Fibroblast of villous mesenchyme (primary cell): ENCODE results near the gene LAG3. TPM values are rescaled to one million over a fixed set of nuclear protein-coding genes. Genes with fewer than 3 reads are reported as not detected.

Experiments
- DNase-seq: peaks from one replicate; pipeline ENCODE4 v3.0.0-alpha.2; 2010; ENCODE audit warnings: low read depth
- H3K4me3 ChIP-seq: 2 replicates; pipeline ENCODE4 v1.5.1; 2011; ENCODE audit warnings: low read depth, mild to moderate bottlenecking, low read length
- total RNA-seq: library from RNA; depleted of rRNA; stranded (reverse); fragments of >200 nt; gene quantifications from 2 replicates; pipeline ENCODE4 v1.2.3, GENCODE V29; 2012
- TF ChIP-seq, protein P1 (sequence below): IDR thresholded peaks from 2 replicates; pipeline ENCODE4 v1.5.1; 2012; ENCODE audit warnings: low read depth, mild to moderate bottlenecking, low read length; ENCODE audit not compliant: insufficient read depth

Gene LAG3
- total RNA-seq, 1 donor: 0.43 TPM

- peak overlapping the region; percentile 4 for H3K4me3 ChIP-seq
- peak; percentile 85 for DNase-seq
- TF ChIP-seq, protein P1, sequence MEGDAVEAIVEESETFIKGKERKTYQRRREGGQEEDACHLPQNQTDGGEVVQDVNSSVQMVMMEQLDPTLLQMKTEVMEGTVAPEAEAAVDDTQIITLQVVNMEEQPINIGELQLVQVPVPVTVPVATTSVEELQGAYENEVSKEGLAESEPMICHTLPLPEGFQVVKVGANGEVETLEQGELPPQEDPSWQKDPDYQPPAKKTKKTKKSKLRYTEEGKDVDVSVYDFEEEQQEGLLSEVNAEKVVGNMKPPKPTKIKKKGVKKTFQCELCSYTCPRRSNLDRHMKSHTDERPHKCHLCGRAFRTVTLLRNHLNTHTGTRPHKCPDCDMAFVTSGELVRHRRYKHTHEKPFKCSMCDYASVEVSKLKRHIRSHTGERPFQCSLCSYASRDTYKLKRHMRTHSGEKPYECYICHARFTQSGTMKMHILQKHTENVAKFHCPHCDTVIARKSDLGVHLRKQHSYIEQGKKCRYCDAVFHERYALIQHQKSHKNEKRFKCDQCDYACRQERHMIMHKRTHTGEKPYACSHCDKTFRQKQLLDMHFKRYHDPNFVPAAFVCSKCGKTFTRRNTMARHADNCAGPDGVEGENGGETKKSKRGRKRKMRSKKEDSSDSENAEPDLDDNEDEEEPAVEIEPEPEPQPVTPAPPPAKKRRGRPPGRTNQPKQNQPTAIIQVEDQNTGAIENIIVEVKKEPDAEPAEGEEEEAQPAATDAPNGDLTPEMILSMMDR: peak; percentile 97
Observed at GRCh38 chr12:6825398-6826124, 53.2 kb downstream of the LAG3 start.

DNA sequence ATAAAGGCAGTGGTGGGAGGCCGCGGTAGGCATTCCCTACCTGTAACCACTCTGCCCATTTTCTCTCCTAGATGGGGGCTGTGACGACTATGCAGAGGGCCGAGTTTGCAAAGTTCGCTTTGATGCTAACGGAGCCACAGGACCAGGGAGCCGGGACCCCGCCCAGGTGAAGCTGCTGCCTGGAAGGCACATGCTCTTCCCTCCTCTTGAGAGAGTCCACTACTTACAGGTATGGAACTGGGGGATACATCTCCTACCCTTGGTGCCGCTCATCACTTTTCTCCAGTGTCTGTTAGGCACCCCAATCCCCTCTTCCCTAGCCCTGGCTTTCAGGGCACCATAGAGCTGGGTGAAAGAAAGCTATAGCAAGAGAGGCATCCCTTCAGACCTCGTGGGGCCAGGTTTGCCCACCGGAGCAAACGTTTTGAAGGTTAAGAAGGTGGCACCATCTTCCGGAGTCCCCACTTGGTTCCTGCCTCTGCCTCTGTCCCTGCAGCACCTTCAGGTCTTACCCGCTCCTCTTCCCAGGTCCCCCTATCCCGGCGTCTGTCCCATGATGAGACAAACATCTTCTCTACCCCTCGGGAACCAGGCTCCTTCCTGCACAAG, 53.9 kb downstream of the LAG3 start:
- TF ChIP-seq, protein P1: no peak
- H3K4me3 ChIP-seq: no peak overlapping the region
- no peak for DNase-seq

- H3K4me3 ChIP-seq: no peak overlapping the region
- DNase-seq: no peak
- TF ChIP-seq, protein P1: no peak
Observed at GRCh38 chr12:6826734-6827436, 54.6 kb downstream of the LAG3 start.

DNA sequence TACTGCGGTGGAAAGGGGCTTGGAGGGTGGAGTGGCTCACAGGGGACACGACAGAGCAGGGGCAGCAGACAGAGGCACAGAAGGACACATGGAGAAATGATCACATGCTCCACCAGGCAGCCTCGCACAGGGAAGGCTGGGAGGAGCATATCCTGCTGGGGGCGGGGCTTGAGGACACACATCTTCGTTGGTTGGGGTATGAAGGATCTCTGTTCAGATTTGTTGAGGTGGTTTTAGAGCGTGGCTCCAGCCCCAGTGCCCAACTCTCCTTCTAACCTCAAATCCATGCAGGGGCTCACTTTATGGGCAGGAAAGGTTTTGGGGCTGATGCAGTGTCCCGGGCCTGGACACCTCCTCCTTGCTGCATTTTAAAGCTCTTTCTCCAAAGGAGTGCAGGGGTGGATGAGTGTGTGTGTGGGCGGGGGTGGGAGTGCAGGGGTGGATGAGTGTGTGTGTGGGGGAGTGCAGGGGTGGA, 55.2 kb downstream of the LAG3 start:
- DNase-seq: peak; percentile 83
- TF ChIP-seq, protein P1: no peak
- H3K4me3 ChIP-seq: peak overlapping the region; percentile 44

Other genes with a start within 250 kb of the LAG3 start
- gene GAPDH, start 238.0 kb upstream of the LAG3 start, total RNA-seq: 6,118 and 7,175 TPM in 2 replicates
- 9.9 and 11.9 TPM in 2 replicates for gene IFFO1, start 216.5 kb upstream of the LAG3 start, total RNA-seq
- gene NOP2, start 204.2 kb upstream of the LAG3 start, total RNA-seq: 25.4 and 26.8 TPM in 2 replicates
- 231 and 240 TPM in 2 replicates for gene CHD4, start 165.1 kb upstream of the LAG3 start, total RNA-seq
- not detected in 2 replicates for gene LPAR5, start 136.6 kb upstream of the LAG3 start, total RNA-seq
- 0.64 TPM in 1 of 2 replicates, not detected in the other for gene ACRBP, start 125.1 kb upstream of the LAG3 start, total RNA-seq
- 23.8 and 25.5 TPM in 2 replicates for gene ING4, start 109.4 kb upstream of the LAG3 start, total RNA-seq
- gene ZNF384, start 83.1 kb upstream of the LAG3 start, total RNA-seq: 19.4 and 20.3 TPM in 2 replicates
- not detected in 2 replicates for gene PIANP, start 71.7 kb upstream of the LAG3 start, total RNA-seq
- 71.8 and 79.9 TPM in 2 replicates for gene COPS7A, start 48.5 kb upstream of the LAG3 start, total RNA-seq
- gene MLF2, start 19.4 kb upstream of the LAG3 start, total RNA-seq: 160 and 229 TPM in 2 replicates
- 150 and 167 TPM in 2 replicates for gene PTMS, start 6.2 kb upstream of the LAG3 start, total RNA-seq
- 1.7 and 1.9 TPM in 2 replicates for gene CD4, start 17.0 kb downstream of the LAG3 start, total RNA-seq
- 2.6 and 3.0 TPM in 2 replicates for gene GPR162, start 49.3 kb downstream of the LAG3 start, total RNA-seq
- gene P3H3, start 55.9 kb downstream of the LAG3 start, total RNA-seq: 91.1 and 117 TPM in 2 replicates
- gene GNB3, start 68.4 kb downstream of the LAG3 start, total RNA-seq: 1.7 and 3.9 TPM in 2 replicates
- gene CDCA3, start 78.8 kb downstream of the LAG3 start, total RNA-seq: 18.4 and 21.2 TPM in 2 replicates
- gene USP5, start 79.6 kb downstream of the LAG3 start, total RNA-seq: 91.5 and 96.7 TPM in 2 replicates
- gene TPI1, start 95.0 kb downstream of the LAG3 start, total RNA-seq: 620 and 695 TPM in 2 replicates
- gene SPSB2, start 100.8 kb downstream of the LAG3 start, total RNA-seq: 6.0 and 8.7 TPM in 2 replicates
- 4.7 and 5.5 TPM in 2 replicates for gene LRRC23, start 132.3 kb downstream of the LAG3 start, total RNA-seq
- 3.5 and 5.2 TPM in 2 replicates for gene ENO2, start 142.1 kb downstream of the LAG3 start, total RNA-seq
- gene ATN1, start 155.4 kb downstream of the LAG3 start, total RNA-seq: 11.3 and 16.4 TPM in 2 replicates
- gene RNU7-1, start 171.3 kb downstream of the LAG3 start, total RNA-seq: not detected in 2 replicates
- gene C12orf57, start 171.5 kb downstream of the LAG3 start, total RNA-seq: 94.7 and 96.7 TPM in 2 replicates
- not detected in 2 replicates for gene PTPN6, start 178.8 kb downstream of the LAG3 start, total RNA-seq
- 143 and 155 TPM in 2 replicates for gene PHB2, start 198.1 kb downstream of the LAG3 start, total RNA-seq
- gene EMG1, start 198.4 kb downstream of the LAG3 start, total RNA-seq: 32.9 and 44.9 TPM in 2 replicates
- gene LPCAT3, start 246.0 kb downstream of the LAG3 start, total RNA-seq: 20.6 and 26.3 TPM in 2 replicates